Measurements from ENCODE around the gene SLC10A3. TPM values are rescaled to one million over a fixed set of nuclear protein-coding genes. Genes with fewer than 3 reads are reported as not detected.

SLC10A3 gene
- total and polyA plus RNA-seq, 2 of the 8 experiments (the other 6 are each of a cell fraction or from before 2014, with no cell fraction given): 6.8 to 9.5 TPM

DNA sequence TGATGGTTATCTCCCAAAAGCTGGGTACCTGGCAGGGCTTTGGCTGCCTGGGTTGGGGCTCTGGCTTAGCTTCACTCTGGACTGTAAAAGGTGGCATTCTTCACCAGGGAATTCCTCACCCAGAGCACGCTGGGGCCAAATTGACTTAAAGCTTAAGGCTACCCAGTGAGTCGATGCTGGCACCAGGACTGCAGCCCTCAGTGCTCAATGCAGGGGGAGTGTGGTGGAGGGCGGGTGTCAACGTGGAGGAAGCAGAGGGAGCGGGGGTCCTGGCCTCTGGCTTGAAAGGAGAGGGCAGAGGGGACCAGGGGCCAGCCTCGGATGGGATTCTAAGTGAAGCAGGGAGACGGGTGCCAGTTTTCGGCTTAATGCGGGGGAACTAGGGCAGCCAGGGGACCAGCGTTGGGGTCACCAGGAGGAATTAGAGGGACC, 46.9 kb downstream of the SLC10A3 start (continued):
- no peak for TF ChIP-seq SUZ12 (IDR thresholded peaks at IDR 0.05; ENCODE audit: low read length)
- TF ChIP-seq SIN3A (conservative IDR thresholded peaks at IDR 0.05 in 1 of 2, IDR thresholded peaks at IDR 0.05 in 1 of 2; ENCODE audit: low read depth in 1 of 2, low read length in 2 of 2): no peak
- TF ChIP-seq, protein P1, sequence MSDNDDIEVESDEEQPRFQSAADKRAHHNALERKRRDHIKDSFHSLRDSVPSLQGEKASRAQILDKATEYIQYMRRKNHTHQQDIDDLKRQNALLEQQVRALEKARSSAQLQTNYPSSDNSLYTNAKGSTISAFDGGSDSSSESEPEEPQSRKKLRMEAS (IDR thresholded peaks at IDR 0.05): no peak
- TF ChIP-seq HDAC2 (IDR thresholded peaks at IDR 0.05; ENCODE audit: borderline replicate concordance in 1 of 2, low read depth in 2 of 2, low read length in 2 of 2): no peak
- TF ChIP-seq CHD2 (IDR thresholded peaks at IDR 0.05; ENCODE audit: low read length): no peak

Measured in H1 (cell line).